Activated T-helper 9 cell treated with anti-CD3 and anti-CD28 coated beads, Interleukin-2, amount 50 U/mL, for 16 hours (primary cell): ENCODE results near the gene CCR1.
"Not testable (repeated sequence)": the region's sequence is repeated elsewhere in the genome, so short reads cannot be mapped to it uniquely, and the experiment has no call there.

Source experiments
- DNase-seq: peaks from one replicate; pipeline ENCODE4 v3.0.0-alpha.2; 2020; ENCODE audit warnings: low read depth

The CCR1 gene

GRCh38 chr3:46168583-46169345 lies 39.3 kb downstream of the CCR1 start:
- no peak for DNase-seq

GRCh38 chr3:46163556-46164041 lies 44.5 kb downstream of the CCR1 start:
- DNase-seq = no peak

DNA sequence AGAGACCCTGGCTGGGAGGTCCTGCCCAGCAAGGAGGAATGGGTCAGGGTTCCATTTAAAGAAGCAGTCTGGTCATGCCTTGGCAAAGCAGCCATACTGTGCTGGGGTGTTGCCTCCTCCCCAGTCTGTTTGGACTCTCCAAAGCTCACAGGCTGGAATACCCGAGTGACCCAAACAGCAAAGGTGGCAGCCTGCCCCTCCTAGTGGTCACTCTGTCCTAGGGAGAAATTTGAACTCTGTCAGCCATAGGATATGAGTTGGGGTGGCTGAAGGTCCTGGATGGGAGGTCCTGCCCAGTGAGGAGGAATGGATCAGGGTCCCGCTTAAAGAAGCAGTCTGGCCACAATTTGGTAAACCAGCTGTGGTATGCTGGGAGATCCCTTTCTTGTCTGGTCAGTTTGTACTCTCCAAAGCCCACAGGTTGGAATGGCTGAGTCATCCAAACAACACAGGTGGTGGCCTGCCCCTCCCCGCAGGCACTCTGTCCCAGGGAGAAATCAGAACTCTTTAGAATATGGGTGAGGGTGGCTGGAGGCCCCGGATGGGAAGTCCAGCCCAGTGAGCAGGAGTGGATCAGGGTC lies 45.0 kb downstream of the CCR1 start:
- DNase-seq = no peak

GRCh38 chr3:46157685-46158084 lies 50.4 kb downstream of the CCR1 start:
- DNase-seq = not testable (repeated sequence)

DNA sequence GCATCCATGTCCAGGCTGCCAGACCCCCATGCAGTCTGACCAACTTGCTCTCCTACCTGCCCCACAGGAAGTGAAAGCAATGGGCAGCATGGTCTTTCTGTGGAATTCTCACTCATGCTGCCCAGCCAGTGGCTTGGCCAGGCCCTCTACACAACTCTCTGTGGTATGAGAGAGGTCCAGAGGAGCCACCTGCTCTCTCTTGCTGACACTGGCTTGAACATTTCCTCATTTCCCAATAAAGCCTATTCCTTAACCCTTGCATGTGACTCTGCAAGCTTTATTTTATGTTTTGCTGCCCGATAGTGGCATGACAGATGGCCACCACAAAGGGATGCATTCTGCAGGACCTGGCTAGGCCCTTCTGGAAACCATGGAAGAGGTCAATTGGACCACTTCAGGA lies 53.8 kb downstream of the CCR1 start:
- DNase-seq = no peak
